SU-DHL-6 (cell line): ENCODE measurements around the gene COL5A1.

Experiments used
- EZH2phosphoT487 ChIP-seq: fragments of 200-600 bp; sonication (generic), shearing (Covaris generic); conservative IDR thresholded peaks from 2 replicates; pipeline ENCODE4 v1.6.1; 2018; ENCODE audit warnings: mild to moderate bottlenecking, antibody characterized with exemption, low read length, moderate library complexity, mixed read lengths
- TF ChIP-seq, protein P1 (sequence below): fragments of 200-600 bp; sonication (generic); IDR thresholded peaks from one replicate; pipeline ENCODE4 v1.5.1; 2017; ENCODE audit warnings: antibody characterized with exemption, mild to moderate bottlenecking, low read length, moderate library complexity; ENCODE audit not compliant: insufficient read depth, poor library complexity, severe bottlenecking

DNA sequence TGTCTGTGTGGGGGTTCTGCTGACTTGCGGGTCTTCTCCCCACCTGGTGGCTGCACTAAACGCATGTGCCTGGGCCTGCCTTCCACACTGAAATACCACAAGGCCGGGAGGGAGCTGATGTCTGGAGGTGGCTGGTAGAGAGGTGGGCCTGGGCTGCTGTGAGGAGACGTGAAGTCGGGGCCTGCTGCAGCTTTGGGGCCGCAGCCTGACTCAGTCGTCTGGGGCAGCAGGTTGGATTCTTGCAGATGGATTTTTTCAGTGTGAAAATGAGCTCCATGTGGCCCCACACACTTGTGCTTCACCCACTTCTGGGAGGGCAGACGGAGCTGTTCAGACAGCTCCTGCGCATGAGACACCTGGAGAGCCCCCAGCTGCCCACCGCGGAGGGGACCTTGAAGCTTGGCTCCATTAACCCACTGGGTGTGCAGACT lies 29.3 kb downstream of the COL5A1 start:
- TF ChIP-seq, protein P1, sequence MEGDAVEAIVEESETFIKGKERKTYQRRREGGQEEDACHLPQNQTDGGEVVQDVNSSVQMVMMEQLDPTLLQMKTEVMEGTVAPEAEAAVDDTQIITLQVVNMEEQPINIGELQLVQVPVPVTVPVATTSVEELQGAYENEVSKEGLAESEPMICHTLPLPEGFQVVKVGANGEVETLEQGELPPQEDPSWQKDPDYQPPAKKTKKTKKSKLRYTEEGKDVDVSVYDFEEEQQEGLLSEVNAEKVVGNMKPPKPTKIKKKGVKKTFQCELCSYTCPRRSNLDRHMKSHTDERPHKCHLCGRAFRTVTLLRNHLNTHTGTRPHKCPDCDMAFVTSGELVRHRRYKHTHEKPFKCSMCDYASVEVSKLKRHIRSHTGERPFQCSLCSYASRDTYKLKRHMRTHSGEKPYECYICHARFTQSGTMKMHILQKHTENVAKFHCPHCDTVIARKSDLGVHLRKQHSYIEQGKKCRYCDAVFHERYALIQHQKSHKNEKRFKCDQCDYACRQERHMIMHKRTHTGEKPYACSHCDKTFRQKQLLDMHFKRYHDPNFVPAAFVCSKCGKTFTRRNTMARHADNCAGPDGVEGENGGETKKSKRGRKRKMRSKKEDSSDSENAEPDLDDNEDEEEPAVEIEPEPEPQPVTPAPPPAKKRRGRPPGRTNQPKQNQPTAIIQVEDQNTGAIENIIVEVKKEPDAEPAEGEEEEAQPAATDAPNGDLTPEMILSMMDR = no peak
- TF ChIP-seq EZH2phosphoT487 = no peak
